ENCODE results near the gene DTNBP1.

DNA sequence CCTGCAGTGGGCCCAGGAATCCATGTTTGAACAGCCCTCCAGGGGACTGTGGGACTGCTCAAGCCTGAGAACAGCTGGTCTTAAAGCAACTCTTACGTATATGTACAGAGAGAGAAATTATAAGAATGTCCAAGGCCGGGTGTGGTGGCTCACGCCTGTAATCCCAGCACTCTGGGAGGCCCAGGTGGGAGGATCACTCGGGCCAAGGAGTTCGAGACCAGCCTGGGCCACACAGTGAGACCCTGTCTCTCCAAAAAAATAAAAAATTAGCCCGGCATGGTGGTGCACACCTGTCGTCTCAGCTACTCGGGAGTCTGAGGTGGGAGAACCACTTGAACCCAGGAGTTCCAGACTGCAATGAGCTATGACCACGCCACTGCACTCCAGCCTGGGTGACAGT lies 134.0 kb downstream of the DTNBP1 start:
- TF ChIP-seq, protein P1, sequence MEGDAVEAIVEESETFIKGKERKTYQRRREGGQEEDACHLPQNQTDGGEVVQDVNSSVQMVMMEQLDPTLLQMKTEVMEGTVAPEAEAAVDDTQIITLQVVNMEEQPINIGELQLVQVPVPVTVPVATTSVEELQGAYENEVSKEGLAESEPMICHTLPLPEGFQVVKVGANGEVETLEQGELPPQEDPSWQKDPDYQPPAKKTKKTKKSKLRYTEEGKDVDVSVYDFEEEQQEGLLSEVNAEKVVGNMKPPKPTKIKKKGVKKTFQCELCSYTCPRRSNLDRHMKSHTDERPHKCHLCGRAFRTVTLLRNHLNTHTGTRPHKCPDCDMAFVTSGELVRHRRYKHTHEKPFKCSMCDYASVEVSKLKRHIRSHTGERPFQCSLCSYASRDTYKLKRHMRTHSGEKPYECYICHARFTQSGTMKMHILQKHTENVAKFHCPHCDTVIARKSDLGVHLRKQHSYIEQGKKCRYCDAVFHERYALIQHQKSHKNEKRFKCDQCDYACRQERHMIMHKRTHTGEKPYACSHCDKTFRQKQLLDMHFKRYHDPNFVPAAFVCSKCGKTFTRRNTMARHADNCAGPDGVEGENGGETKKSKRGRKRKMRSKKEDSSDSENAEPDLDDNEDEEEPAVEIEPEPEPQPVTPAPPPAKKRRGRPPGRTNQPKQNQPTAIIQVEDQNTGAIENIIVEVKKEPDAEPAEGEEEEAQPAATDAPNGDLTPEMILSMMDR (IDR thresholded peaks at IDR 0.05): no peak
- TF ChIP-seq POLR2A (IDR thresholded peaks at IDR 0.05): no peak
